ENCODE measurements around the gene MAL. TPM values are rescaled to one million over a fixed set of nuclear protein-coding genes. Genes with fewer than 3 reads are reported as not detected.

Gene MAL
- polyA plus RNA-seq, 1 donor from 2014 or later = 10.2 TPM

DNA sequence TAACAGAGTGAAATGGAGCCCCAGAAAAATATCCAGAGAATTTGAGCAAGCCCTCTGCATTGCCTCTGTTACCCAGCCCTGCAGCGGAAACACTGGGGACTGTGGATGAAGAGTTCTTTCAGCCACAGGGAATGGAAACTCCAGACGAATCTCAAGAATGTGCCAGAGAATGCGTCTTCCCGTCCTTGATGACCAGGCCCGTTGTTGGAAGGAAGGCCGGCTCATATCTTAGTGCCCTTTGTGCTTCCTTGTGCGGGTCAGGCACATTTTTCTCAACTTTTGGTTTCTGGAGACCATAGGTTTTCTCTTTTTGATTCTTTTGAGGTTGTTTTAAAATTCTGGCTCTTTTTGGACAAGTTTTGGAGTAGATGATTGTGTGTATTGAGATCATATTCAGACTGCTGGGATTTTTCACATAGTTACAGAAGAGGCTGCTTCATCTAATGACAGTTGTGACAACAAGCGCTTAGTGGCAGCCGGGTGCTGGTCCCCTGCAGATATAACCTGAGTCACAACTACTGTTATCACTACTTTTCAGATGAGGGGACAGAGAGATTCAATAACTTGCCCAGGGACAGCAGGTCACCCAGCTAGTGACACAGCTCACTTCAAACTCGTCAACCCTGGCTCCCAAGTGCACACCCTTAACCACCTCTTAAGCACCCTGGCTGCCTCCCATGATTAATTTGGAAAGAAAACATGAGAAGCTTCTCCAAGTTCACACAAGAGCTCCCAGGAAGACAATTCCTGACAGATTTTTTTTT lies 15.7 kb downstream of the MAL start:
- peaks cover 9% of the 10 kb centered on the region for H3K27me3 Mint-ChIP-seq
- no peak overlapping the region for H3K4me3 Mint-ChIP-seq
- H3K27ac Mint-ChIP-seq = no peak overlapping the region
- peaks cover 0 to 7% (median 0%) of the 10 kb centered on the region in 3 donors for H3K4me1 Mint-ChIP-seq
- H3K36me3 Mint-ChIP-seq = no peaks in the 10 kb centered on the region
- peaks cover 2 to 4% (median 3%) of the 10 kb centered on the region in 3 donors for H3K9me3 Mint-ChIP-seq

DNA sequence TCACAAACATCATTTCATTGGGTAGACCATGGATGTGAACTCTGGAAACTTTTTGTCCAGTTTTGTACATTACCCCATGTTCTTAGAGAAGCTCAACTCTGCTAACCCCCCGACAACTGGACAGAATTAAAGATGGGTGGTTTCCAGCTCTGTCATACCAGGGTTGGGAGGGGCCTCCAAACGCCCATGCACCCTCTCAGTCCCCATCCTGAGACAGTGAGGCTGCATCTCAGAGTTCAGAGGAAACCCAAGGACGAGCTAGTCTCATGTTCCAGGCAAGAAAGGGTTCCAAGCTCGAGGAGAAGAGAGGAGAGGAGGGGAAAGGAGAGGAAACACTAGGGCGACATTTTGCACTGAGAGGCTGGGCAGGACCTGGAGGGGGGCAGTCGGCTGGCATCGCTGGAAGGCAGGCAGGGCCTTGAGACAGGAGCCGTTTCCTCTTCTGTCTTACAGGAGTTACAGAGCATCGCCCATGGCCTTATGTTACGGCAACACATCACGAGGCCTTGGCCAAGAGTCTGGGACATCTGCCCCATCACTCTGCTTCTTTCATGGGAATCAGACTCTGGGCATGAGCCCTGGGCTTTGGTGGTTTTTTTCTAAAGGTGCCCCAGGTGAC lies 16.4 kb downstream of the MAL start:
- Mint-ChIP-seq H3K4me3 (no peak overlapping the region), H3K4me1 (peaks cover 0 to 7% (median 0%) of the 10 kb centered on the region in 3 donors), H3K9me3 (peaks cover under 1 to 3% (median 2%) of the 10 kb centered on the region in 3 donors), H3K27ac (no peak overlapping the region), H3K36me3 (no peaks in the 10 kb centered on the region), H3K27me3 (peaks cover 9% of the 10 kb centered on the region)

DNA sequence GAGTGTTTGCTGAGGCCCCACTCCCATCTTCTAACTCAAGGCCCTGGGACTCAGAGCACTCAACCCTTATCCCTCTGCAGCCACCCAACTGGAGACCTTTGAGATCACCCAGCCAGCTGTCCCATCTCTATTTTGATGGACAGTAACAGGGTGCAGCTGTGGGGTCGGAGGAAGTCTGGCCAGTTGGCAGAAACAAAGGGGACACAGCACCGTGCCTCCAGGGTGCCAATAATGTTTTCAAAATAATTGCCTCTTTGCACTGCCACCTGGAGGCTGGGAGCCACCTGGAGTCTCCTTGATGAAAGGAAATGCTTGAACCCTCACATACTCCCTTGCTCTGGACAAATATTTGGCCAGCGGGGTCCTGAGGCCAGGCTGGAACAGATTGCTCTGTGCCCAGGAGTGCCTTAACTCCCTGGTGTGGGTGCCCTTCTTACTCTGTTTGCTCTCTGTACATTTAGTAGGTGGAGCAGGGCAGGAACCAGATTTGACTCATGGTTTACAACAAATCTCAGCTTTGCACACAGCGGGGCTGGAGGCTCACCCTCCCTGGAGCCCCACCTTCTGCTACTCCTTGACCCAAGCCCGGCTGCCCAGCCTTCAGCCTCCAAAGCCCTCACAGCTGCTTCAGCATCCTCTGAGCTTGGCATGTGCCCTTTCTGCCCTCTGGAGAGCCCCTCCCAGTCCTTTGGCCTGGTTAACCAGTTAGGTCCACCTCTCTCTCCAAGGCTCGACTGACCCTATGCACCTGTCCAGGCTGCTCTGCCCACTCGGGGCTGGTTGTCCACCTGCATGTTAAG lies 17.2 kb downstream of the MAL start:
- Mint-ChIP-seq H3K27ac (peak overlapping the region in 1 of 3 donors; percentile 63), H3K36me3 (no peaks in the 10 kb centered on the region), H3K27me3 (peaks cover 9% of the 10 kb centered on the region), H3K9me3 (peaks cover 0 to 3% (median 1%) of the 10 kb centered on the region in 3 donors), H3K4me1 (peaks cover 0 to 7% (median 0%) of the 10 kb centered on the region in 3 donors), H3K4me3 (no peak overlapping the region)

DNA sequence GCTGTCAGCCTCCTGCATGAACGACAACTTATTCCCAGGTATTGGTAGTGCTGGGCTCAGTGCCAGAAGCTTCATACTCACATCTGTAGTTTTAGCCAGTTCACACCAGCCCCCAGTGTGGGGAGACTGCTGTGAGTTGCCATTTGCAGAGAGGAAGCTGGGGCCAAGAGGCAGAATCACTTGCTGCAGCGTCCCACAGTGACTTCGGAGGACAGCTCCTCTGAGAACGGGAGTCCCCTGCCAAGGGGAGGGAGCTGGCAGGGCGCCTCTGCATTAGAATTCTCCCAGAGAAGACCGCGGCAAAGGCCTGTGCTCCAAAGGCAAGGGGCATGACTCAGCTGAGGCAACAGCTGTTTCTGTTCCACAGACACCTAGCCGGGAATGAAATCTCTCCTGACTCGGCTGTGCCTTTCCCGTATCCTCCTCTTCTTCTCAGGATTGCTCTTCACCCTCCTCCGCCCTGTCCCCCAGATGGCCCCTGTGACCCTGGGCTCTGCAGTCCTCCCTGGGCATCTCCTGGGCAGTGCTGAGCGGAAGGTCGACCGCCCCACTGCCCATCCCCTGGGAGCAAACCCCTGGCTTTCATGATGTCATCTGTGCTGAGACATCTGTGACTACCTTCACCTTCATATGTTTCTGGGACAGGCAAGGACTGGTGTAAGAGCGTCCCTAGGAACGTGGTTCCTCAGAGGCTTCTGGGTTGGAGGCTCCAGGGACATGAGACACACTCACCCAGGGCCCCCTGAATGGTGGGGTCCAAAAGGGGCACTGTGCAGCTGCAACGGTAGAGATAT lies 18.0 kb downstream of the MAL start:
- Mint-ChIP-seq H3K27ac (peak overlapping the region in 1 of 3 donors; percentile 63), H3K4me1 (peaks cover 0 to 7% (median 0%) of the 10 kb centered on the region in 3 donors)

DNA sequence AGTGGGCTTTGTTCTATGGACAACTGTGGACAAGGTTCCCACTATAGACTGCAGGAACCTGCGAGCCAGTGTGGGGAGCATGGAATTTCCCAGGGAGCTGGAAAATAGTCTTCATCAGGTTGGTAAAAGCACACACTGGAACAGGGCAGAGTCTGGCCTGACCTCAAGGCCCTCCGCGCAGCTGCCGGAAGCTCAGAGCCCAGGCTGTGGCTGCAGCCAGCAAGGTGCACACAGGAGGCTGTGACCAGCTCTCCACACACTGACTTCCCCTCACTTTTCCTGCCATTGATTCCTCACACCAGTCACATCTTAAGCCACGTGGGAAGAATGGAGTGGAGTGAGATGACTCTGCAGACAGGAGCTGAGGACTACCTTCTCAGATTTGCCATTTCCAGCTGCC lies 19.1 kb downstream of the MAL start:
- no peaks in the 10 kb centered on the region for H3K9me3 Mint-ChIP-seq
- H3K27ac Mint-ChIP-seq = no peak overlapping the region
- no peak overlapping the region for H3K4me3 Mint-ChIP-seq
- peaks cover 0 to 7% (median 0%) of the 10 kb centered on the region in 3 donors for H3K4me1 Mint-ChIP-seq
- peaks cover 9% of the 10 kb centered on the region for H3K27me3 Mint-ChIP-seq
- no peaks in the 10 kb centered on the region for H3K36me3 Mint-ChIP-seq

More for the DNA sequence above, 18.0 kb downstream of the MAL start:
- H3K9me3 Mint-ChIP-seq = peaks cover 0 to 3% (median 0%) of the 10 kb centered on the region in 3 donors
- H3K27me3 Mint-ChIP-seq = peaks cover 9% of the 10 kb centered on the region
- no peaks in the 10 kb centered on the region for H3K36me3 Mint-ChIP-seq
- H3K4me3 Mint-ChIP-seq = peak overlapping the region in 1 of 4 donors; percentile 37

DNA sequence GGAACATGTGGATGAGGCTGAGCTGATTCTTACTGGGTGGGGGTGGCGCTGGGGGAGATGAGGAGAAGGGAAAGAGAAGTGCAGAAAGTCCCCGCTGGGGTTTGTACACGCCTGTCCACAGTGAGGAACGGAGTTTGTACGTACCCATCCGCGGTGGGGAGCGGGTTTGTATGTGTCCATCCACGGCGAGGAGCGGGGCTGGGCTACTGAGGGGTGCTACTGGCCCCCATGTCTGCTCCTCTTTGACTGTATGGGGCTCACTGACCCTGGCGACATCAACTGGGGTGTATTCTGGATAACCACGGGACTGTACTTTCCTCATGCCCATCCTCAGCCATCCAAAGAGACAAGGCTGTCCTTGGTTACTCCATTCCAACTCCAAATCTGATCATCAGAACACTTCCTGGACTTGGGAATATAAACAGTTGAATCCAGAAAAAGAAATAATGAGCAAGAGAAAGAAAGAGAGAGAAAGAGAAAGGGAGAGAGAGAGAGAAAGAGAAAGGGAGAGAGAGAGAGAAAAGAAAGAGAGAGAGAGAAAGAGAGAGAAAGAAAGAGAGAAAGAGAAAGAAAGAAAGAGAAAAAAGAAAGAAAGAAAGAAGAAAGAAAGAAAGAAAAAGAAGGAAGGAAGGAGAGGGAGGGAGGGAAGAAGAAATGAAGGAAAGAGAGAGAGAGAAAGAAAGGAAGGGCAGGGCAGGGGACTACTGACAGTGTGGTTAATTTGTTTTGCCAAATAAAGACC lies 21.0 kb downstream of the MAL start:
- Mint-ChIP-seq H3K9me3 (no peaks in the 10 kb centered on the region), H3K4me3 (no peak overlapping the region), H3K4me1 (peaks cover 0 to 4% (median 0%) of the 10 kb centered on the region in 3 donors), H3K36me3 (no peaks in the 10 kb centered on the region), H3K27me3 (peaks cover 11% of the 10 kb centered on the region), H3K27ac (no peak overlapping the region)

DNA sequence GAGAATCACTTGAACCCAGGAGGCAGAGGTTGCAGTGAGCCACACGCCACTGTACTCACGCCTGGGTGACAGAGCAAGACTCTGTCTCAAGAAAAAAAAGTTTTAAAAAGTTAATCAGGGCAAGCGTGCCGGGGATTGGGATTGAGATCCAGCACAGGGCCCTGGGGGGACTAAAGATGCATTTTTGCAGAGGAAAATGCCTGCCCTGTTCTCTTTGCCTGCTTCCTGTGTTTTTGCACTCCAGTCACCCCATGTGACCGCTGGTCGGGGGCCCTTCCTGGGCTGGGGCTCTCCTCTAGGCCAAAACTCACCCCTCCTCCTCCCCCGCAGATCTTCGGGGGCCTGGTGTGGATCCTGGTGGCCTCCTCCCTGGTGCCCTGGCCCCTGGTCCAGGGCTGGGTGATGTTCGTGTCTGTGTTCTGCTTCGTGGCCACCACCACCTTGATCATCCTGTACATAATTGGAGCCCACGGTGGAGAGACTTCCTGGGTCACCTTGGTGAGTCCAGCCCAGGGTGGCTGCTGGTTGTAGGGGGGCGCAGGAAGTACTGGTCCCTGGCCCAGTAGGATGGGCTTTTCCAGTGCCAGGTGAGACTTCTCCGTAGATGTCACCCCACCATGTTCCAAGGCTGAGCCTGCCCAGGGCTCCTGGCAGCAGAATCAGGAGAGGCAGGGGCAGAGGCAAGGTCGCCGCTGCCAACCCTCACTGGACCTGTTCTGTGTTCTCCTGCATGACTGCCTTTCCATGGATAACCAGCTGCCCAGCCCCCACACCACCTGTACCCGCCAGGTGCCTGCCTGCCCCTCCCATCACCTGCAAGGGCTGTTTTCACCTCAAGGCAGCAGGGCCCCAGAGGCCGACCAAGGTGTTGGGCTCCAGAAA lies 22.4 kb downstream of the MAL start:
- Mint-ChIP-seq H3K9me3 (no peaks in the 10 kb centered on the region), H3K27me3 (peaks cover 7% of the 10 kb centered on the region), H3K4me3 (no peak overlapping the region), H3K36me3 (no peaks in the 10 kb centered on the region), H3K4me1 (peaks cover 0 to 4% (median 0%) of the 10 kb centered on the region in 3 donors), H3K27ac (peak overlapping the region in 1 of 3 donors; percentile 58)

DNA sequence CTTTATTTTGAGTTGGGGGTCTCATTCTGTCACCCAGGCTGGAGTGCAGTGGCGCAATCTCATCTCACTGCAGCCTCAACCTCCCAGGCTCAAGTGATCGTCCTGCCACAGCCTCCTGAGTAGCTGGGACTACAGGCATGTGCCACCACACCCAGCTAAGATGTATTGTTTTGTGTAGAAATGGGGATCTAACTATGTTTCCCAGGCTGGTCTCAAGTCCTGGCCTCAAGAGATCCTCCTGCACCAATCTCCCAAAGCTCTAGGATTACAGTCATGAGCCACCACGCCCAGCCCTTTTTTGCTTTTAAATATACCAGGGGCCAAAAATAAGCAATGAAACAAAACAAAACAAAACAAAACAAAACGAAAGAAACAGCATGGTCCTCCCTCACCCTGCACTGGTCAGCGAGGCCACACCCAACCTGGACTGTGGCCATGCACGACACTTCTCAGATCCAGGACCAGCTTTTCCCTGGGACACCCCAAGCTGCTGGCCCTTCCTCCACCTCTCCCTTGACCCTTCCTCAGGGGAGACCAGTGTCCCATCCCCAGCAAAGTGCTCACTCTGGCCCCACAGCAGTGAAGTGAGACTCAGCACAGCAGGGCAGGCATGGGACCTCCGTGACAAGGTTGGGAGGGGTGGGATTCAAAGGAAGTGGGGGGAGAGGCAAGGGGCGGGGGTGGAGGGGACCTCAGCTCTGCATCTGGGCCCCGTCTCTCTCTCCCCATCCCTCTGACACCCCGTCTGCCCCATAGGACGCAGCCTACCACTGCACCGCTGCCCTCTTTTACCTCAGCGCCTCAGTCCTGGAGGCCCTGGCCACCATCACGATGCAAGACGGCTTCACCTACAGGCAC lies 23.5 kb downstream of the MAL start:
- no peaks in the 10 kb centered on the region for H3K36me3 Mint-ChIP-seq
- H3K9me3 Mint-ChIP-seq = no peaks in the 10 kb centered on the region
- no peak overlapping the region for H3K27ac Mint-ChIP-seq
- peaks cover 0 to 7% (median 0%) of the 10 kb centered on the region in 3 donors for H3K4me1 Mint-ChIP-seq
- H3K27me3 Mint-ChIP-seq = peaks cover 14% of the 10 kb centered on the region
- H3K4me3 Mint-ChIP-seq = no peak overlapping the region

DNA sequence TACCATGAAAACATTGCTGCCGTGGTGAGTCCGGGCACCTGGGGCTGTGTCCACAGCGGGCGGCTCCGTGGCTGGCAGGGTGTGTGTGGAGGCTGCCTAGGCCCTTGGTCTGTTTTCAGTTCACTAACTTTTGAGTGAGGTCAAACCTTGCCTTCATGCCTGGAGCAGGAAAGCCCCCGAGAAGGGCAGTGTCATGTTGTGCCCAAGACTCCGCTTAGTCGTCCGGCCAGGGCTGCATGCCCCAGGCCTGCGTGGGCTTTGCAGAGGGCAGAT lies 24.1 kb downstream of the MAL start:
- no peak overlapping the region for H3K4me3 Mint-ChIP-seq
- no peaks in the 10 kb centered on the region for H3K36me3 Mint-ChIP-seq
- peaks cover 0 to 7% (median 0%) of the 10 kb centered on the region in 3 donors for H3K4me1 Mint-ChIP-seq
- no peak overlapping the region for H3K27ac Mint-ChIP-seq
- no peaks in the 10 kb centered on the region for H3K9me3 Mint-ChIP-seq
- H3K27me3 Mint-ChIP-seq = peaks cover 14% of the 10 kb centered on the region

DNA sequence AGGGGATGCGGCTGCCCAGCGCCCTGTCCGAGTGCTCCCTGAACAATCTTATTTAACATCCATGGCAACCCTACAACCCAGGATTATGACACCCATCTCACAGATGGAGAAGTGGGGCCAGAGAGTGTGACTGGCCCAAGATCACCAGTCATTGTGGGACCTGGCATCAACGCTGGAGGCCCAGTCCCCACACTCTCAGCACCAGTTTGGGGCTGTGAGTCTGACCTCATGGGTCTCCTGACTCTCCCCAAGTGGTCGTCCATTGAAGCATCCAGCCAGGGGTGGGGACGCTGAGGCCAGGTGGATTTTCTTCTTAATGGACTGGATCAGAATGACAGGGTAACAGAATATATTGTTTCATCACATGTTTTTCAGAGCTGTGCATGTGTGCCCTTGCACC lies 24.5 kb downstream of the MAL start:
- no peaks in the 10 kb centered on the region for H3K9me3 Mint-ChIP-seq
- no peak overlapping the region for H3K4me3 Mint-ChIP-seq
- H3K27ac Mint-ChIP-seq = no peak overlapping the region
- H3K36me3 Mint-ChIP-seq = no peaks in the 10 kb centered on the region
- peaks cover 14% of the 10 kb centered on the region for H3K27me3 Mint-ChIP-seq
- H3K4me1 Mint-ChIP-seq = peaks cover 0 to 9% (median under 1%) of the 10 kb centered on the region in 3 donors

DNA sequence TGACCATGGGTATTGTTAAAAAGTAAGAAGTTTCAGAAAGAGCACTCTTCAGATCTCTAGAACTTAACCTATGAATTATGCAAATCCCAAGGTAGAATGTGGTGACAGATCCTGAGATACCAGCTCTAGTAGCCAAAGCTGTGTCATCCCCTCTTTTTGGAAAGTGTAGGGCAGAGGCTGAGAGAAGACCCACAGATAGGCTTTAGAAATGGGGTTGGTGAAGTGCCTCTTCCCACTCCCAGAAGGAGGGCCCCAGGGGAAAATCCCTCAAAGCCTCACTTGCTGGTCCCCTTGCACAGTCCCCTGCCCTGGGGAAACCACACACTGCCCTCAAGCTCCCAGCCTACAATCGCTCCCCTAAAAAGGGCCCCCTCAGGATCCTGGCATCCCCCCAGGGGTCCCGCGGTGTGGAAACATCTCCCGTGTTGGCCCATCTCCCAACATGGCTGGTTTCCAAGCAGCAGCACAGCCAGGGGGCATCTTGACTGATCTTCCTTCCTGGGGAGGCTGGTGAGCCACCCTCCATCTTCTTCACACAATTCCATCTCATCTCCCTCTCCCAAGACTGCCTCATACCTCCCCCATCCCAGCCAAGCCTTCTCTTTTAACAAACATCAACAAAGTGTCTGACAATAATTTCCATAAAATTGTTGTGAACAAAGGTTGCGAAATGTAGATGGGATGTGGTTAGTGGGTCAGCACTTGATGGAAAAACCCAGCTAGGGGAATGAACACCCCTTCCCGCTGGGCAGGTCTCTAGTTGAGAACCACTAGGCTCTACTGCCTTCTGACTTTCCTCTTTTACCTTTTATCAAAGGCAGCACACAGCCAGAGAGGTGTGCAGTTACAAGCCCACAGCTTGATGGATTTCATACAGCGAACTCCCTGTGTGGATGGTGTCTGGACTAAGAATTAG lies 25.1 kb downstream of the MAL start:
- Mint-ChIP-seq H3K4me3 (no peak overlapping the region), H3K36me3 (no peaks in the 10 kb centered on the region), H3K27me3 (peaks cover 14% of the 10 kb centered on the region), H3K9me3 (no peaks in the 10 kb centered on the region), H3K27ac (no peak overlapping the region), H3K4me1 (peaks cover 0 to 9% (median 1%) of the 10 kb centered on the region in 3 donors)

DNA sequence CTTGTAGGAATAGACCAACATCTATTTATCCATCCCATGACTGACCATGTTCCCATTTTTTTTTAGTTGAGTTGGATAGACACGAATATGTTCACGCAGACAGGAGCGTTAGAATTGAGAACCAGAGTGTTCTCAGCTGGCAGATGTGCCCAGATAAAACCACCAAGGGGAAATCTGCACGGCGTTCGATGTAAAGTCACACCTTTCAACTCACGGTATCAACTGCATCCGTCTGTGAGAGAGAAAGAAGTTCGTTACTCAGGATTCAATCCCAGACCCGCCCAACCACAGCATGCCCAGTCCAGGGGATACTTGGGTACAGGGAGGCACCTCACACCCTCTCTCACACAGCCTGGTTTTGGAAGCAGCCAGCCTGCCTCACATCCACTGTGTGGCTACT lies 26.1 kb downstream of the MAL start:
- Mint-ChIP-seq H3K36me3 (no peaks in the 10 kb centered on the region), H3K4me3 (no peak overlapping the region), H3K27me3 (peaks cover 14% of the 10 kb centered on the region), H3K27ac (no peak overlapping the region), H3K9me3 (no peaks in the 10 kb centered on the region), H3K4me1 (peaks cover 0 to 7% (median 1%) of the 10 kb centered on the region in 3 donors)
